Measurements from ENCODE around the gene PRDM16.

DNA sequence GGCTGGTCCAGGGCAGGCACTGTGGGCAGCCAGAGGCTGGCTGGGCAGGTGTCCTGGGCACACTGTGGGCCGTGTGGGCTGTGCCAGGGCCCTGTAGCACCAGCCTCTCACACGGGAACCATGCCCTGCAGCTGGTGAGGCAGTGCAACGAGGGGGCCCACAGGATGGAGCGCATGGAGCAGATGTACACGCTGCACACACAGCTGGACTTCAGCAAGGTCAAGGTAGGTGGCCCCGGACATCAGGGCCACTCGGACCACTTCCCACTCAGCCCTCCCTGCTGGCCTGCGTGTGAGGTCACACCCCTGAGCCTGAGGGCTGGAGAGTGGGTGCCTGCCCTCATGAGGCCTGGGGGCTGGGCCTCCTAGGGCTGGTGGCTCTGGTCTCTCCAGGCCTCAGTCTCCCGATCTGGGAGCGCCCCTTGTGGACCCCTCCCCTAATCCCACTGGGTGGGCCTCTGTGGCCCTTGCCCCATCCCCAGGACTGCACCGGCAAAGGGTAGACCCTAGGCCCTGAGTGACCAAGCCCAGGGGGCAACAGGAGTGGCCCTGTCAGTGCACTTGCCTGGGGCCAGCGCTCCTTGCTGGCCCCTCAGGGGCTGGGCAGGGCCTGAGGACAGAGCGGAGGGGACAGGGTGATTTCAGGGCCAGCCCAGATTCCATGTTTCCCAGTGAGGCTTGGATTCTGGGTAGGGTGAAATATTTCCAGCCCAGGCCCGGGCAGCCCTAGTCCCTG is 407.0 kb downstream of the PRDM16 start:
- TF ChIP-seq POLR2A (IDR thresholded peaks at IDR 0.05; ENCODE audit: low read length) (no peak), GATA1 (IDR thresholded peaks at IDR 0.05; ENCODE audit: low read depth, low read length) (no peak)

Data from erythroblast (primary cell).